Effector memory CD8-positive, alpha-beta T cell (primary cell): ENCODE measurements around the gene ZNF445.

Experiments
- ATAC-seq: fragments of 150-1000 bp; cut with Tn5 transposase; replicated peaks from 2 replicates; pipeline ENCODE4 v1.10.0; 2021; ENCODE audit warnings: mild to moderate bottlenecking, moderate library complexity
- DNase-seq, 3 experiments: peaks; one replicate each; pipeline ENCODE4 v3.0.0; 2021
- H3K27ac Mint-ChIP-seq, 2 donors: one replicate each; pipeline ENCODE4 v1.8.0; 2022; ENCODE audit warnings: mild to moderate bottlenecking in 2 of 2, mixed read lengths in 2 of 2, moderate library complexity in 2 of 2
- H3K27me3 Mint-ChIP-seq, 2 donors: one replicate each; pipeline ENCODE4 v1.8.0; 2022; ENCODE audit warnings: mixed read lengths in 2 of 2
- H3K36me3 Mint-ChIP-seq: one replicate; pipeline ENCODE4 v1.8.0; 2022; ENCODE audit warnings: mild to moderate bottlenecking, moderate library complexity, mixed read lengths; ENCODE audit not compliant: insufficient read depth
- H3K4me1 Mint-ChIP-seq, 2 donors: one replicate each; pipeline ENCODE4 v1.8.0; 2022; ENCODE audit warnings: low read depth in 2 of 2, mixed read lengths in 2 of 2
- H3K4me3 Mint-ChIP-seq, 2 donors: one replicate each; pipeline ENCODE4 v1.8.0; 2022; ENCODE audit warnings: mild to moderate bottlenecking in 2 of 2, mixed read lengths in 2 of 2, moderate library complexity in 2 of 2
- H3K9me3 Mint-ChIP-seq, 2 donors: one replicate each; pipeline ENCODE4 v1.8.0; 2022; ENCODE audit warnings: mixed read lengths in 2 of 2

The ZNF445 gene

GRCh38 chr3:44442596-44443309, 34.7 kb downstream of the ZNF445 start:
- Mint-ChIP-seq H3K4me1 (peaks cover 19 to 29% of the 10 kb centered on the region in 2 donors), H3K9me3 (no peaks in the 10 kb centered on the region)
- ATAC-seq = no peak

GRCh38 chr3:44439499-44440295, 37.8 kb downstream of the ZNF445 start:
- Mint-ChIP-seq H3K4me1 (peaks cover 19 to 21% of the 10 kb centered on the region in 2 donors), H3K27ac (peak overlapping the region; percentile 88 to 97), H3K27me3 (no peaks in the 10 kb centered on the region), H3K4me3 (peak overlapping the region; percentile 49 to 68), H3K9me3 (no peaks in the 10 kb centered on the region), H3K36me3 (peaks cover 10% of the 10 kb centered on the region)
- peak; percentile 92 for ATAC-seq
- peak; percentile 54 to 64 (median 55) for DNase-seq

More at GRCh38 chr3:44442596-44443309, 34.7 kb downstream of the ZNF445 start:
- H3K36me3 Mint-ChIP-seq = peaks cover 17% of the 10 kb centered on the region
- no peak overlapping the region for H3K4me3 Mint-ChIP-seq
- no peaks in the 10 kb centered on the region for H3K27me3 Mint-ChIP-seq
- no peak for DNase-seq
- H3K27ac Mint-ChIP-seq = peak overlapping the region; percentile 88 to 97

GRCh38 chr3:44437800-44438199, 39.7 kb downstream of the ZNF445 start:
- Mint-ChIP-seq H3K27ac (peak overlapping the region in 1 of 2 donors; percentile 35), H3K4me3 (no peak overlapping the region), H3K27me3 (no peaks in the 10 kb centered on the region), H3K9me3 (no peaks in the 10 kb centered on the region), H3K4me1 (peaks cover 17 to 19% of the 10 kb centered on the region in 2 donors), H3K36me3 (peaks cover under 1% of the 10 kb centered on the region)
- DNase-seq (no peak), ATAC-seq (no peak)

- ATAC-seq (no peak), DNase-seq (no peak)
- Mint-ChIP-seq H3K4me1 (peaks cover 16 to 18% of the 10 kb centered on the region in 2 donors), H3K36me3 (no peaks in the 10 kb centered on the region), H3K4me3 (no peak overlapping the region), H3K27ac (no peak overlapping the region), H3K9me3 (no peaks in the 10 kb centered on the region), H3K27me3 (no peaks in the 10 kb centered on the region)
These were observed 41.3 kb downstream of the ZNF445 start for GRCh38 chr3:44436181-44436580.

- Mint-ChIP-seq H3K27me3 (no peaks in the 10 kb centered on the region), H3K4me3 (no peak overlapping the region), H3K9me3 (no peaks in the 10 kb centered on the region), H3K4me1 (peaks cover 7 to 8% of the 10 kb centered on the region in 2 donors), H3K36me3 (no peaks in the 10 kb centered on the region), H3K27ac (no peak overlapping the region)
- no peak for ATAC-seq
- no peak for DNase-seq
These were observed 42.5 kb downstream of the ZNF445 start for GRCh38 chr3:44434834-44435510.

- no peaks in the 10 kb centered on the region for H3K9me3 Mint-ChIP-seq
- no peak for DNase-seq
- H3K27me3 Mint-ChIP-seq = peaks cover 0 to 5% of the 10 kb centered on the region in 2 donors
- H3K27ac Mint-ChIP-seq = no peak overlapping the region
- H3K36me3 Mint-ChIP-seq = no peaks in the 10 kb centered on the region
- H3K4me3 Mint-ChIP-seq = no peak overlapping the region
- ATAC-seq = no peak
- no peaks in the 10 kb centered on the region for H3K4me1 Mint-ChIP-seq
These were observed 47.0 kb downstream of the ZNF445 start for GRCh38 chr3:44430466-44430865.

GRCh38 chr3:44429459-44429858, 48.0 kb downstream of the ZNF445 start:
- no peaks in the 10 kb centered on the region for H3K4me1 Mint-ChIP-seq
- DNase-seq (no peak), ATAC-seq (no peak)
- H3K27ac Mint-ChIP-seq = no peak overlapping the region
- no peaks in the 10 kb centered on the region for H3K9me3 Mint-ChIP-seq
- H3K4me3 Mint-ChIP-seq = no peak overlapping the region
- H3K36me3 Mint-ChIP-seq = no peaks in the 10 kb centered on the region
- peaks cover 9 to 12% of the 10 kb centered on the region in 2 donors for H3K27me3 Mint-ChIP-seq

- Mint-ChIP-seq H3K27ac (no peak overlapping the region), H3K27me3 (peaks cover 14 to 17% of the 10 kb centered on the region in 2 donors), H3K4me3 (no peak overlapping the region), H3K36me3 (no peaks in the 10 kb centered on the region), H3K4me1 (no peaks in the 10 kb centered on the region), H3K9me3 (no peaks in the 10 kb centered on the region)
- DNase-seq = no peak
- ATAC-seq = no peak
These were observed 48.6 kb downstream of the ZNF445 start for GRCh38 chr3:44428910-44429309.

- no peak overlapping the region for H3K27ac Mint-ChIP-seq
- no peak overlapping the region for H3K4me3 Mint-ChIP-seq
- H3K4me1 Mint-ChIP-seq = no peaks in the 10 kb centered on the region
- ATAC-seq (no peak), DNase-seq (no peak)
- H3K9me3 Mint-ChIP-seq = no peaks in the 10 kb centered on the region
- H3K36me3 Mint-ChIP-seq = no peaks in the 10 kb centered on the region
- peaks cover 23 to 27% of the 10 kb centered on the region in 2 donors for H3K27me3 Mint-ChIP-seq
These were observed 49.8 kb downstream of the ZNF445 start for GRCh38 chr3:44427683-44428082.

GRCh38 chr3:44424758-44425157, 52.7 kb downstream of the ZNF445 start:
- Mint-ChIP-seq H3K27ac (peak overlapping the region in 1 of 2 donors; percentile 44), H3K4me3 (no peak overlapping the region), H3K4me1 (no peaks in the 10 kb centered on the region), H3K9me3 (no peaks in the 10 kb centered on the region), H3K36me3 (no peaks in the 10 kb centered on the region), H3K27me3 (peaks cover 29 to 44% of the 10 kb centered on the region in 2 donors)
- no peak for DNase-seq
- no peak for ATAC-seq

GRCh38 chr3:44421280-44421679, 56.2 kb downstream of the ZNF445 start:
- Mint-ChIP-seq H3K27me3 (peaks cover 26 to 55% of the 10 kb centered on the region in 2 donors), H3K4me3 (no peak overlapping the region), H3K36me3 (no peaks in the 10 kb centered on the region), H3K9me3 (no peaks in the 10 kb centered on the region), H3K4me1 (no peaks in the 10 kb centered on the region), H3K27ac (peak overlapping the region in 1 of 2 donors; percentile 16)
- ATAC-seq = no peak
- DNase-seq = no peak

- DNase-seq = no peak
- Mint-ChIP-seq H3K9me3 (no peaks in the 10 kb centered on the region), H3K27me3 (peaks cover 24 to 55% of the 10 kb centered on the region in 2 donors), H3K36me3 (no peaks in the 10 kb centered on the region), H3K4me1 (no peaks in the 10 kb centered on the region), H3K4me3 (no peak overlapping the region), H3K27ac (peak overlapping the region in 1 of 2 donors; percentile 16)
- ATAC-seq = no peak
These were observed 56.8 kb downstream of the ZNF445 start for GRCh38 chr3:44420676-44421075.

- no peak overlapping the region for H3K27ac Mint-ChIP-seq
These were observed 57.4 kb downstream of the ZNF445 start for GRCh38 chr3:44419923-44420650.

More at GRCh38 chr3:44419923-44420650, 57.4 kb downstream of the ZNF445 start:
- Mint-ChIP-seq H3K27me3 (peaks cover 23 to 52% of the 10 kb centered on the region in 2 donors), H3K36me3 (no peaks in the 10 kb centered on the region), H3K4me3 (no peak overlapping the region), H3K4me1 (no peaks in the 10 kb centered on the region), H3K9me3 (no peaks in the 10 kb centered on the region)
- no peak for ATAC-seq
- no peak for DNase-seq
